K562 (cell line): ENCODE results near the gene ZNF264. TPM values are rescaled to one million over a fixed set of nuclear protein-coding genes. Genes with fewer than 3 reads are reported as not detected.

Source experiments
- ATAC-seq: fragments of 200-7000 bp; cut with Tn5 transposase; 3 replicates; pipeline ENCODE4 v1.9.1; 2020; ENCODE audit warnings: moderate library complexity
- BruUV-seq: library from RNA; stranded (reverse); fragments of 400-500 nt; replicated peaks from 2 replicates; lab custom pipeline; 2021; lab: Mats Ljungman, UMichigan
- CTCF ChIA-PET: fragments of 300-600 bp; formaldehyde crosslinking; extraction: SDS; loops from one replicate; lab custom pipeline; 2021; ENCODE audit warnings: low intra/inter-chr PET ratio; lab: Yijun Ruan, JAX
- POLR2A ChIA-PET: fragments of 300-600, 350-650 bp; sonication (Branson Sonifier 250); formaldehyde crosslinking; extraction: SDS; loops from one replicate; lab custom pipeline; 2021; ENCODE audit warnings: antibody characterized with exemption, inconsistent platforms; lab: Yijun Ruan, JAX
- DNase-seq, 4 experiments: peaks; one replicate each; pipeline versions ENCODE4 v3.0.0 to v3.0.0-alpha.2; 2011 to 2018; ENCODE audit warnings: low spot score in 3 of 4, mixed read lengths in 3 of 4; ENCODE audit errors: extremely low read depth in 1 of 4
- FAIRE-seq: peaks from 2 replicates; lab custom pipeline; 2011; peaks lifted over from hg19 to GRCh38; lab: Jason Lieb, UNC
- H2AFZ ChIP-seq: 2 replicates; pipeline ENCODE4 v1.6.0; 2011; ENCODE audit warnings: low read depth, low read length, control low read depth, inconsistent platforms
- H3K27ac ChIP-seq: fragments of 200-600 bp; 3 replicates; pipeline ENCODE4 v1.8.0; 2011; ENCODE audit warnings: low read depth, mild to moderate bottlenecking, control low read depth, inconsistent platforms, low read length, moderate library complexity, mixed read lengths; ENCODE audit errors: extremely low read depth
- H3K27me3 ChIP-seq, 2 experiments: fragments of 300-600 bp in 1 of 2; 2 replicates in 1 of 2; 3 replicates in 1 of 2; pipeline versions ENCODE4 v1.6.0 to v1.8.0; 2011; ENCODE audit warnings: inconsistent platforms in 2 of 2, low read length in 2 of 2, mild to moderate bottlenecking in 1 of 2, mixed read lengths in 1 of 2, moderate library complexity in 1 of 2; ENCODE audit not compliant: control insufficient read depth in 2 of 2, insufficient read depth in 2 of 2
- H3K36me3 ChIP-seq: fragments of 300-600 bp; 3 replicates; pipeline ENCODE4 v1.8.0; 2011; ENCODE audit warnings: mild to moderate bottlenecking, low read length, inconsistent platforms; ENCODE audit not compliant: control insufficient read depth, insufficient read depth
- H3K4me1 ChIP-seq, 2 experiments: fragments of 200-600 bp in 1 of 2; replicated peaks in 1 of 2; 2 replicates in 1 of 2; 3 replicates in 1 of 2; pipeline versions ENCODE4 v1.5.1 to v1.8.0; 2011; ENCODE audit warnings: inconsistent platforms in 2 of 2, low read length in 2 of 2, mild to moderate bottlenecking in 1 of 2, mixed read lengths in 1 of 2, moderate library complexity in 1 of 2; ENCODE audit not compliant: control insufficient read depth in 2 of 2, insufficient read depth in 2 of 2
- H3K4me2 ChIP-seq: 2 replicates; pipeline ENCODE4 v1.6.1; 2011; ENCODE audit warnings: low read length, control low read depth, inconsistent platforms, mixed read lengths; ENCODE audit not compliant: insufficient read depth
- H3K4me3 ChIP-seq: fragments of 200-600 bp; sonication (generic), shearing (Covaris generic); 2 replicates; pipeline ENCODE4 v1.5.1; 2016; ENCODE audit warnings: control low read depth, inconsistent platforms
- H3K79me2 ChIP-seq: fragments of 200-600 bp; 3 replicates; pipeline ENCODE4 v1.8.0; 2011; ENCODE audit warnings: low read length, inconsistent platforms; ENCODE audit not compliant: control insufficient read depth, insufficient read depth
- H3K9ac ChIP-seq, 2 experiments: 2 replicates each; pipeline versions ENCODE4 v1.6.0 to v1.6.1; 2011; ENCODE audit warnings: low read depth in 2 of 2, low read length in 2 of 2, control low read depth in 1 of 2, inconsistent platforms in 1 of 2, mild to moderate bottlenecking in 1 of 2, mixed read lengths in 1 of 2; ENCODE audit not compliant: insufficient read depth in 1 of 2
- H3K9me1 ChIP-seq: one replicate; pipeline ENCODE4 v1.6.0; 2011; ENCODE audit warnings: inconsistent platforms, mild to moderate bottlenecking, low read length, moderate library complexity; ENCODE audit not compliant: control insufficient read depth, insufficient read depth
- H3K9me3 ChIP-seq: replicated peaks from 2 replicates; pipeline ENCODE4 v1.5.1; 2011; ENCODE audit warnings: low read depth, low read length, inconsistent platforms; ENCODE audit not compliant: control insufficient read depth, insufficient read depth
- H4K20me1 ChIP-seq: replicated peaks from 2 replicates; pipeline ENCODE4 v1.6.1; 2011; ENCODE audit warnings: low read length, inconsistent platforms, mixed read lengths; ENCODE audit not compliant: control insufficient read depth, insufficient read depth
- DMBX1 ChIP-seq: fragments of 250-450 bp; sonication (Bioruptor Pico); IDR thresholded peaks from 2 replicates; pipeline ENCODE4 v1.8.0; 2022; ENCODE audit warnings: inconsistent platforms, mild to moderate bottlenecking, moderate library complexity, borderline replicate concordance
- FOXA3 ChIP-seq, 2 experiments: fragments of 450-650 bp in 1 of 2; sonication (generic) in 1 of 2; formaldehyde crosslinking; IDR thresholded peaks in 1 of 2; conservative IDR thresholded peaks in 1 of 2; 2 replicates each; pipeline versions ENCODE4 v1.4.0 to v1.8.0; 2020 to 2022; ENCODE audit warnings: mild to moderate bottlenecking in 2 of 2, missing genetic modification reagents in 1 of 2
- POLR3A ChIP-seq: IDR thresholded peaks from 2 replicates; pipeline ENCODE4 v1.6.1; 2011; ENCODE audit warnings: borderline replicate concordance, mild to moderate bottlenecking, moderate library complexity; ENCODE audit not compliant: insufficient read length, insufficient read depth; ENCODE audit errors: extremely low read depth
- RBM39 ChIP-seq: fragments of 200-400 bp; formaldehyde crosslinking; optimal IDR thresholded peaks from 2 replicates; pipeline ENCODE3; 2018; ENCODE audit warnings: low read depth, low read length
- SIX5 ChIP-seq, 2 experiments: IDR thresholded peaks; 2 replicates each; pipeline ENCODE4 v1.6.1; 2011; ENCODE audit warnings: low read length in 2 of 2, borderline replicate concordance in 1 of 2, low read depth in 1 of 2, mild to moderate bottlenecking in 1 of 2, moderate library complexity in 1 of 2; ENCODE audit not compliant: insufficient read depth in 1 of 2
- SREBF1 ChIP-seq: fragments of 150-350 bp; IDR thresholded peaks from 2 replicates; pipeline ENCODE4 v1.6.1; 2014; ENCODE audit warnings: antibody characterized with exemption, low read depth, low read length, borderline replicate concordance
- ZFP30 ChIP-seq: fragments of 250-450 bp; sonication (Bioruptor Pico); IDR thresholded peaks from 2 replicates; pipeline ENCODE4 v1.8.0; 2022; ENCODE audit warnings: moderate library complexity, mild to moderate bottlenecking, inconsistent platforms, borderline replicate concordance
- ZNF174 ChIP-seq: fragments of 250-450 bp; sonication (Bioruptor Pico); IDR thresholded peaks from 2 replicates; pipeline ENCODE4 v1.4.0; 2020; ENCODE audit warnings: mild to moderate bottlenecking
- ZNF282 ChIP-seq: sonication (generic); formaldehyde crosslinking; IDR thresholded peaks from 2 replicates; pipeline ENCODE4 v1.8.1; 2023; ENCODE audit warnings: missing genetic modification reagents
- WGBS: fragments of 100-300 bp; shearing (Covaris generic); methylation state at CpG from one replicate; pipeline ENCODE4 v1.1.6; 2016; ENCODE audit warnings: low coverage, mixed read lengths; ENCODE audit not compliant: insufficient coverage; ENCODE audit errors: missing lambda C conversion rate; 5-methylcytosine and 5-hydroxymethylcytosine counted together
- in situ Hi-C: fragments of 300-500 bp; cut with MboI; formaldehyde crosslinking; loops from 4 replicates; pipeline ENCODE4 v1.15.0; 2018; ENCODE audit warnings: inconsistent platforms, mixed read lengths
- intact Hi-C: fragments of 100-400 bp; cut with micrococcal nuclease; formaldehyde crosslinking; loops from 2 replicates; pipeline ENCODE4 v1.14.2; 2022
- polyA plus RNA-seq, 8 experiments: library from polyadenylated mRNA; depleted of rRNA in 4 of 8; stranded (reverse) in 5 of 8; unstranded in 3 of 8; fragments of >200 nt; fragmentation: Nextera tagmentation in 2 of 8; fragmentation: Illumina TruSeq in 1 of 8; extraction: Ambion mirVana in 2 of 8; extraction: Trizol in 1 of 8; gene quantifications; 2 replicates each; pipeline versions ENCODE4 v1.2.1 to v1.2.3, GENCODE V29; 2011 to 2014; ENCODE audit warnings: inconsistent platforms in 1 of 8, missing spikeins in 1 of 8
- total RNA-seq, 7 experiments: library from RNA; depleted of rRNA in 6 of 7; stranded (reverse); fragments of >200 nt in 6 of 7; fragmentation: Illumina TruSeq in 2 of 7; extraction: Trizol in 2 of 7; gene quantifications; 2 replicates each; pipeline versions ENCODE4 v1.2.1 to v1.2.3, GENCODE V29; 2011 to 2021; ENCODE audit warnings: low replicate concordance in 1 of 7
- TF ChIP-seq, protein P1 (sequence below): fragments of 250-450 bp; sonication (Bioruptor Pico); IDR thresholded peaks from 2 replicates; pipeline ENCODE4 v1.4.0; 2020; ENCODE audit warnings: mild to moderate bottlenecking, moderate library complexity, borderline replicate concordance
- TF ChIP-seq, protein P2 (sequence below): IDR thresholded peaks from 3 replicates; pipeline ENCODE4 v1.6.1; 2011; ENCODE audit warnings: borderline replicate concordance, mild to moderate bottlenecking, moderate library complexity; ENCODE audit not compliant: insufficient read length; ENCODE audit errors: extremely low read depth
- TF ChIP-seq, protein P3 (sequence below): conservative IDR thresholded peaks from 2 replicates; pipeline ENCODE4 v1.6.1; 2011; ENCODE audit warnings: low read depth, mild to moderate bottlenecking, low read length; ENCODE audit not compliant: control insufficient read depth
- TF ChIP-seq, protein P4 (sequence below): fragments of 450-650 bp; formaldehyde crosslinking; IDR thresholded peaks from 2 replicates; pipeline ENCODE4 v1.4.0; 2022; ENCODE audit warnings: missing genetic modification characterization

ZNF264 gene
- total and polyA plus RNA-seq, 9 of the 15 experiments (the other 6 are each of a cell fraction or from before 2014, with no cell fraction given) = 0.08 to 7.9 (median 1.3) TPM

DNA sequence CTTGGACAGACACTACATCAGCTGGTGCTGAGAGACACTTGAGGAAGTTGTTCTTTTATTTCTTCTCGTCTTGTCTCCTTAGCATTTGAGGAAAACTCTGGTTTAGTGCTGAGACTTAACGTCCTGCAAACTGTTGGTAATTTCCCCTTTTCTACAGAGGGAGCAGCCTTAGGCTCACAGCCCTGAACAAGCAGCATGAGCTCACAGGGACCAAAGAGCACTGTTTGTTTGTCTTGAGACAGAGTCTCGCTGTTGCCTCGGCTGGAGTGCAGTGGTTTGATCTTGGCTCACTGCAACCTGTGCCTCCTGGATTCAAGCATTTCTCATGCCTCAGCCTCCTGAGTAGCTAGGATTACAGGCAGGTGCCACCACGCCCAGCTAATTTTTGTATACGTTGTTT, 54.7 kb downstream of the ZNF264 start:
- Histone ChIP-seq H3K27ac (no peak overlapping the region), H3K27me3 (no peaks in the 10 kb centered on the region), H3K4me2 (no peak overlapping the region), H3K4me1 (peaks cover 0 to 7% of the 10 kb centered on the region in 2 experiments; a peak in 2 of 5 replicates), H3K4me3 (no peak overlapping the region), H3K9me3 (no peaks in the 10 kb centered on the region), H3K79me2 (peaks cover 22% of the 10 kb centered on the region), H3K9ac (no peak overlapping the region), H3K36me3 (peaks cover 44% of the 10 kb centered on the region; the same call in 2 of the 3 replicates), H4K20me1 (no peaks in the 10 kb centered on the region), H2AFZ (no peak overlapping the region), H3K9me1 (no peaks in the 10 kb centered on the region)
- 74% methylated on average over 6 of the region's 6 CpGs for WGBS
- CTCF ChIA-PET = no interaction called here
- TF ChIP-seq, protein P1, sequence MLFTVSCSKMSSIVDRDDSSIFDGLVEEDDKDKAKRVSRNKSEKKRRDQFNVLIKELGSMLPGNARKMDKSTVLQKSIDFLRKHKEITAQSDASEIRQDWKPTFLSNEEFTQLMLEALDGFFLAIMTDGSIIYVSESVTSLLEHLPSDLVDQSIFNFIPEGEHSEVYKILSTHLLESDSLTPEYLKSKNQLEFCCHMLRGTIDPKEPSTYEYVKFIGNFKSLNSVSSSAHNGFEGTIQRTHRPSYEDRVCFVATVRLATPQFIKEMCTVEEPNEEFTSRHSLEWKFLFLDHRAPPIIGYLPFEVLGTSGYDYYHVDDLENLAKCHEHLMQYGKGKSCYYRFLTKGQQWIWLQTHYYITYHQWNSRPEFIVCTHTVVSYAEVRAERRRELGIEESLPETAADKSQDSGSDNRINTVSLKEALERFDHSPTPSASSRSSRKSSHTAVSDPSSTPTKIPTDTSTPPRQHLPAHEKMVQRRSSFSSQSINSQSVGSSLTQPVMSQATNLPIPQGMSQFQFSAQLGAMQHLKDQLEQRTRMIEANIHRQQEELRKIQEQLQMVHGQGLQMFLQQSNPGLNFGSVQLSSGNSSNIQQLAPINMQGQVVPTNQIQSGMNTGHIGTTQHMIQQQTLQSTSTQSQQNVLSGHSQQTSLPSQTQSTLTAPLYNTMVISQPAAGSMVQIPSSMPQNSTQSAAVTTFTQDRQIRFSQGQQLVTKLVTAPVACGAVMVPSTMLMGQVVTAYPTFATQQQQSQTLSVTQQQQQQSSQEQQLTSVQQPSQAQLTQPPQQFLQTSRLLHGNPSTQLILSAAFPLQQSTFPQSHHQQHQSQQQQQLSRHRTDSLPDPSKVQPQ (CRISPR knock-in tag) = no peak
- no peak for TF ChIP-seq ZFP30 (CRISPR knock-in tag)
- no peak for TF ChIP-seq FOXA3 (CRISPR knock-in tag; conservative IDR thresholded peaks at IDR 0.05 in 1 of 2, IDR thresholded peaks at IDR 0.05 in 1 of 2)
- TF ChIP-seq RBM39 = no peak
- TF ChIP-seq, protein P2, sequence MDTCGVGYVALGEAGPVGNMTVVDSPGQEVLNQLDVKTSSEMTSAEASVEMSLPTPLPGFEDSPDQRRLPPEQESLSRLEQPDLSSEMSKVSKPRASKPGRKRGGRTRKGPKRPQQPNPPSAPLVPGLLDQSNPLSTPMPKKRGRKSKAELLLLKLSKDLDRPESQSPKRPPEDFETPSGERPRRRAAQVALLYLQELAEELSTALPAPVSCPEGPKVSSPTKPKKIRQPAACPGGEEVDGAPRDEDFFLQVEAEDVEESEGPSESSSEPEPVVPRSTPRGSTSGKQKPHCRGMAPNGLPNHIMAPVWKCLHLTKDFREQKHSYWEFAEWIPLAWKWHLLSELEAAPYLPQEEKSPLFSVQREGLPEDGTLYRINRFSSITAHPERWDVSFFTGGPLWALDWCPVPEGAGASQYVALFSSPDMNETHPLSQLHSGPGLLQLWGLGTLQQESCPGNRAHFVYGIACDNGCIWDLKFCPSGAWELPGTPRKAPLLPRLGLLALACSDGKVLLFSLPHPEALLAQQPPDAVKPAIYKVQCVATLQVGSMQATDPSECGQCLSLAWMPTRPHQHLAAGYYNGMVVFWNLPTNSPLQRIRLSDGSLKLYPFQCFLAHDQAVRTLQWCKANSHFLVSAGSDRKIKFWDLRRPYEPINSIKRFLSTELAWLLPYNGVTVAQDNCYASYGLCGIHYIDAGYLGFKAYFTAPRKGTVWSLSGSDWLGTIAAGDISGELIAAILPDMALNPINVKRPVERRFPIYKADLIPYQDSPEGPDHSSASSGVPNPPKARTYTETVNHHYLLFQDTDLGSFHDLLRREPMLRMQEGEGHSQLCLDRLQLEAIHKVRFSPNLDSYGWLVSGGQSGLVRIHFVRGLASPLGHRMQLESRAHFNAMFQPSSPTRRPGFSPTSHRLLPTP = no peak
- no peak for TF ChIP-seq DMBX1 (CRISPR knock-in tag)
- no peak for TF ChIP-seq ZNF282 (CRISPR knock-in tag)
- no peak for TF ChIP-seq SIX5 (IDR thresholded peaks at IDR 0.05; ENCODE audit: borderline replicate concordance in 1 of 2, insufficient read depth in 1 of 2, low read depth in 1 of 2, low read length in 2 of 2)
- TF ChIP-seq, protein P3, sequence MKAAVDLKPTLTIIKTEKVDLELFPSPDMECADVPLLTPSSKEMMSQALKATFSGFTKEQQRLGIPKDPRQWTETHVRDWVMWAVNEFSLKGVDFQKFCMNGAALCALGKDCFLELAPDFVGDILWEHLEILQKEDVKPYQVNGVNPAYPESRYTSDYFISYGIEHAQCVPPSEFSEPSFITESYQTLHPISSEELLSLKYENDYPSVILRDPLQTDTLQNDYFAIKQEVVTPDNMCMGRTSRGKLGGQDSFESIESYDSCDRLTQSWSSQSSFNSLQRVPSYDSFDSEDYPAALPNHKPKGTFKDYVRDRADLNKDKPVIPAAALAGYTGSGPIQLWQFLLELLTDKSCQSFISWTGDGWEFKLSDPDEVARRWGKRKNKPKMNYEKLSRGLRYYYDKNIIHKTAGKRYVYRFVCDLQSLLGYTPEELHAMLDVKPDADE = no peak
- TF ChIP-seq, protein P4, sequence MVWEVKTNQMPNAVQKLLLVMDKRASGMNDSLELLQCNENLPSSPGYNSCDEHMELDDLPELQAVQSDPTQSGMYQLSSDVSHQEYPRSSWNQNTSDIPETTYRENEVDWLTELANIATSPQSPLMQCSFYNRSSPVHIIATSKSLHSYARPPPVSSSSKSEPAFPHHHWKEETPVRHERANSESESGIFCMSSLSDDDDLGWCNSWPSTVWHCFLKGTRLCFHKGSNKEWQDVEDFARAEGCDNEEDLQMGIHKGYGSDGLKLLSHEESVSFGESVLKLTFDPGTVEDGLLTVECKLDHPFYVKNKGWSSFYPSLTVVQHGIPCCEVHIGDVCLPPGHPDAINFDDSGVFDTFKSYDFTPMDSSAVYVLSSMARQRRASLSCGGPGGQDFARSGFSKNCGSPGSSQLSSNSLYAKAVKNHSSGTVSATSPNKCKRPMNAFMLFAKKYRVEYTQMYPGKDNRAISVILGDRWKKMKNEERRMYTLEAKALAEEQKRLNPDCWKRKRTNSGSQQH (CRISPR knock-in tag) = no peak
- no peak for TF ChIP-seq SREBF1
- no peak for TF ChIP-seq ZNF174 (CRISPR knock-in tag)
- TF ChIP-seq POLR3A = no peak
- no peak for DNase-seq
- FAIRE-seq = no peak
- intact Hi-C loops = no loop called here
- POLR2A ChIA-PET = interaction anchor here (0.8 to 1.0 kb wide), 2 partner anchors 11 to 30 kb away, joined by 3 to 5 read pairs; no protein-coding TSS in a partner anchor
- no TSS peak for BruUV-seq
- ATAC-seq = no peak
- in situ Hi-C loops = no loop called here
